ENCODE measurements around the gene TMEM163. TPM values are rescaled to one million over a fixed set of nuclear protein-coding genes. Genes with fewer than 3 reads are reported as not detected.
A peak's percentile ranks its signal among the peaks of the same experiment; 100 is the strongest.

Gene TMEM163
- total RNA-seq, 6 experiments from 2014 or later, result 0.06 to 0.20 (median 0.07) TPM; not detected in 3

GRCh38 chr2:134609924-134610513 lies 108.8 kb downstream of the TMEM163 start:
- no peaks in the 10 kb centered on the region for H3K36me3 ChIP-seq
- ATAC-seq, result peak in 3 of 4 donors; percentile 18 to 34 (median 21)
- TF ChIP-seq CTCF (IDR thresholded peaks at IDR 0.05) (no peak), POLR2A (IDR thresholded peaks at IDR 0.05) (no peak)
- 73% methylated on average over 1 of the region's 8 CpGs for WGBS (ENCODE audit: insufficient coverage, low coverage, low lambda C conversion rate, missing lambda C conversion rate)
- H3K27ac ChIP-seq, result no peak overlapping the region
- intact Hi-C loops (cut with DNase I), result no loop called here
- H3K27me3 ChIP-seq, result no peaks in the 10 kb centered on the region
- H3K9me3 ChIP-seq, result no peaks in the 10 kb centered on the region
- H3K4me1 ChIP-seq, result no peaks in the 10 kb centered on the region
- no peak for DNase-seq
- H3K4me3 ChIP-seq, result no peak overlapping the region

- Histone ChIP-seq H3K27ac (no peak overlapping the region), H3K9me3 (no peaks in the 10 kb centered on the region)
These were observed 114.8 kb downstream of the TMEM163 start for GRCh38 chr2:134603966-134604365.

GRCh38 chr2:134602666-134603065 lies 116.1 kb downstream of the TMEM163 start:
- intact Hi-C loops (cut with DNase I), result no loop called here
- ATAC-seq (no peak), DNase-seq (no peak)
- Histone ChIP-seq H3K4me1 (no peaks in the 10 kb centered on the region), H3K27ac (no peak overlapping the region), H3K27me3 (no peaks in the 10 kb centered on the region), H3K9me3 (no peaks in the 10 kb centered on the region), H3K36me3 (no peaks in the 10 kb centered on the region), H3K4me3 (no peak overlapping the region)
- TF ChIP-seq POLR2A (IDR thresholded peaks at IDR 0.05) (no peak), CTCF (IDR thresholded peaks at IDR 0.05) (no peak)
- WGBS (ENCODE audit: insufficient coverage, low coverage, low lambda C conversion rate, missing lambda C conversion rate), result 81% methylated on average over 4 of the region's 4 CpGs

More at GRCh38 chr2:134603966-134604365, 114.8 kb downstream of the TMEM163 start:
- no peaks in the 10 kb centered on the region for H3K4me1 ChIP-seq
- WGBS (ENCODE audit: insufficient coverage, low coverage, low lambda C conversion rate, missing lambda C conversion rate), result 42% methylated on average over 5 of the region's 5 CpGs
- H3K27me3 ChIP-seq, result no peaks in the 10 kb centered on the region
- intact Hi-C loops (cut with DNase I), result no loop called here
- H3K36me3 ChIP-seq, result no peaks in the 10 kb centered on the region
- no peak for ATAC-seq
- H3K4me3 ChIP-seq, result no peak overlapping the region
- no peak for DNase-seq
- TF ChIP-seq CTCF (IDR thresholded peaks at IDR 0.05) (no peak), POLR2A (IDR thresholded peaks at IDR 0.05) (no peak)

- 84% methylated on average over 9 of the region's 11 CpGs for WGBS (ENCODE audit: insufficient coverage, low coverage, low lambda C conversion rate, missing lambda C conversion rate)
- DNase-seq, result no peak
- Histone ChIP-seq H3K4me3 (no peak overlapping the region), H3K9me3 (no peaks in the 10 kb centered on the region), H3K36me3 (no peaks in the 10 kb centered on the region), H3K27me3 (no peaks in the 10 kb centered on the region), H3K27ac (no peak overlapping the region), H3K4me1 (no peaks in the 10 kb centered on the region)
- TF ChIP-seq CTCF (IDR thresholded peaks at IDR 0.05) (no peak), POLR2A (IDR thresholded peaks at IDR 0.05) (no peak)
- no peak for ATAC-seq
- intact Hi-C loops (cut with DNase I), result no loop called here
These were observed 117.5 kb downstream of the TMEM163 start for GRCh38 chr2:134601264-134601663.
